GM12873 (cell line): ENCODE measurements around the gene SETD3.

Experiments used
- CTCF ChIP-seq: IDR thresholded peaks from 2 replicates; pipeline ENCODE4 v1.5.1; 2012; ENCODE audit warnings: low read depth, mild to moderate bottlenecking, moderate library complexity, low read length, control low read depth; ENCODE audit not compliant: insufficient read depth; ENCODE audit errors: missing control alignments

SETD3 gene

GRCh38 chr14:99380402-99380801 lies 100.3 kb downstream of the SETD3 start:
- no peak for TF ChIP-seq CTCF

GRCh38 chr14:99378782-99379214 lies 101.9 kb downstream of the SETD3 start:
- TF ChIP-seq CTCF, result no peak

- TF ChIP-seq CTCF, result no peak
Measured at GRCh38 chr14:99377951-99378350, 102.7 kb downstream of the SETD3 start.

- TF ChIP-seq CTCF, result no peak
Measured at GRCh38 chr14:99374964-99375363, 105.7 kb downstream of the SETD3 start.

GRCh38 chr14:99363616-99364290 lies 116.9 kb downstream of the SETD3 start:
- TF ChIP-seq CTCF, result no peak

- TF ChIP-seq CTCF, result no peak
Measured at GRCh38 chr14:99363051-99363450, 117.6 kb downstream of the SETD3 start.

GRCh38 chr14:99361596-99362215 lies 119.0 kb downstream of the SETD3 start:
- TF ChIP-seq CTCF, result no peak
